Retina (tissue), 1 donor: ENCODE measurements around the gene PILRB.
"Not testable (repeated sequence)": the region's sequence is repeated elsewhere in the genome, so short reads cannot be mapped to it uniquely, and the experiment has no call there.

Experiments
- DNase-seq: peaks from one replicate; pipeline ENCODE4 v3.0.0-alpha.2; 2016

The PILRB gene

DNA sequence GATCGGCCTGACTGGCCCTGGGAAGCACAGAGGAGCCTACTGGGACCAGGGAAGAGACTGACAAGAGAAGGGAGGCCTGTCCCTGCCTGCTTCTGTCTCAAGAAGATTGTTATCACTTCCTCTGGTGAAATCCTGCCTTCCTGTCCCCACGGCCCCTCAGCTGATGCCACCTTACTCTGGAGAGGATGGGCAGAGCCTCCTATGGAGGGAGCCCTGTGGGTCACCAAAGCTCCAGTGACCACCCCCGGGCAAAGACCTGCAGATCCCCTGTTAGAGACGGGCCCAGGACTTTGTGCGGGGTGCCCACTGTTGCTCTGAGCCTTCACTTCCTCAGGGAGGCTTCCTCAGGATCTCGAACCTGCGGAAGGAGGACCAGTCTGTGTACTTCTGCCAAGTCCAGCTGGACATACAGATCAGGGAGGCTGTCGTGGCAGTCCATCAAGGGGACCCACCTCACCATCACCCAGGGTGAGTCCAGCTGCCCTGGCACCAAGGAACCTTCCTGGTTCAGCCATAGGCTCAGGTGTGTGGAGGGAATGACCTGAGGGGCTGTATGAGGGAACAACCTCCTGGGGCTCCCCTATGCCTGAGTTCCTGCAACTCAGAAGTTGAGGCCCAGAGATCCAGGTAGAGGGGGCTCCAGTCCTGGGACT lies 1.4 kb upstream of the PILRB start:
- no peak for DNase-seq

GRCh38 chr7:100357131-100357561 lies 771 bp upstream of the PILRB start:
- DNase-seq: no peak

DNA sequence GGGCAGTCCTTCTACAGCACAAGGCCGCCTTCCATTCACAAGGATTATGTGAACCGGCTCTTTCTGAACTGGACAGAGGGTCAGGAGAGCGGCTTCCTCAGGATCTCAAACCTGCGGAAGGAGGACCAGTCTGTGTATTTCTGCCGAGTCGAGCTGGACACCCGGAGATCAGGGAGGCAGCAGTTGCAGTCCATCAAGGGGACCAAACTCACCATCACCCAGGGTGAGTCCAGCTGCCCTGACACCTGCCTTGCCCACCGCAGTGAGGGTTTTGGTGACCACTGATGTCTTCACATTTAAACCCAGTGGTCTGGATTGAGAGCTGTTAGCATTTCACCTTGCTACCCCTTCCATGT lies 918 bp downstream of the PILRB start:
- no peak for DNase-seq

GRCh38 chr7:100360135-100360854 lies 2.4 kb downstream of the PILRB start:
- no peak for DNase-seq

DNA sequence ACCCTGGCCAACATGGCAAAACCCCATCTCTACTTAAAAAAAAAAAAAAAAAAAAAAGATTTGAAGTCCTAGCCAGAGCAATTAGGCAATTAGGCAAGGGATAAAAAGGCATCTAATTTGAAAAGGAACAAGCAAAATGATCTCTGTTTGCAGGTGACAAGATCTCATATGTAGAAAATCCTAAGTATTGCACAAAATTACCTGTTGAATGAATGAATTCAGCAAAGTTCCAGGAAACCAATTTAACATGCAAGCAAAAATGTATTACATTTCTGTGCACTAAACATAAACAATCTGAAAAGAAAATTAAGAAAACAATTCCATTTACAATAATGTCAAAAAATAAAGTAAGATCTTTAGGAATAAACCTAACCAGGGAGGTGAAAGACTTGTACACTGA lies 5.2 kb downstream of the PILRB start:
- no peak for DNase-seq

GRCh38 chr7:100363797-100364196 lies 5.9 kb downstream of the PILRB start:
- DNase-seq: not testable (repeated sequence)

DNA sequence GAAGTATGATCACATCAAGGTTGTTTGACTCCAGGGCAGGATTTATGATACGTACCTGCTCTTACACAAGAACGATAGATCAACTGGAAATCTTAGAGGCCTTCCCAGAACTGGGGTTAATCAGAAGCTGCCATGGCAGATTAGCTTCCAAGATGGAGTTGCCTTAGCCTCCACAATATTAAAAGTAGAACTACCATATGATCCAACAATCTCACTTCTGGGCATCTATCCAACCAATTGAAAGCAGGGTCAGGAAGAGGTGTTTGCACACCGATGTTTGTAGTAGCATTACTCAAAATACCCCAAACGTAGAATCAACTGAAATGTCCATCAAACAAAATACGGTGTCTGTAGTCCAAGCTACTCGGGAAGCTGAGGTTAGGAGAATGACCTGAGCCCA lies 6.6 kb downstream of the PILRB start:
- no peak for DNase-seq

DNA sequence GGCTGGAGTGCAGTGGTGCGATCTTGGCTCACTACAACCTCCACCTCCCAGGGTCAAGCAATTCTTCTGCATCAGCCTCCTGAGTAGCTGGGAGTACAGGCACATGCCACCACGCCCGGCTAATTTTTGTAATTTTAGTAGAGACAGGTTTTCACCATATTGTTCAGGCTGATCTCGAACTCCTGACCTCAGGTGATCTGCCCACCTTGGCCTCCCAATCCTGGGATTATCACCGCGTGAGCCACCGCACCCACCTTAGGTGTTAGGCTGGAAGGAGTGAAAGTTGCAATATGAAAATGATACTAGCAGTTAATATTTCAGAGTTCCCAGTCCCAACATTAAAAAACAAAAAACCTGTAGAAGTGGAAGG lies 8.1 kb downstream of the PILRB start:
- DNase-seq: not testable (repeated sequence)

GRCh38 chr7:100366411-100367250 lies 8.7 kb downstream of the PILRB start:
- DNase-seq: no peak

DNA sequence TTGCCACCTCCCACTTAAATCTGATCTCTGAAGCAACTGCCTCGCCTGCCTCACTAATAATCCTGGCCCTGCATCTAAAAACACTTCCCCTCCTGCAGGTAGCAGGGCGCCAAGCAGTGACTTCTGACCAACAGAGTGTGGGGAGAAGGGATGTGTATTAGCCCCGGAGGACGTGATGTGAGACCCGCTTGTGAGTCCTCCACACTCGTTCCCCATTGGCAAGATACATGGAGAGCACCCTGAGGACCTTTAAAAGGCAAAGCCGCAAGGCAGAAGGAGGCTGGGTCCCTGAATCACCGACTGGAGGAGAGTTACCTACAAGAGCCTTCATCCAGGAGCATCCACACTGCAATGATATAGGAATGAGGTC lies 9.3 kb downstream of the PILRB start:
- no peak for DNase-seq

- DNase-seq: no peak
Measured at GRCh38 chr7:100367676-100368613, 10.0 kb downstream of the PILRB start.

DNA sequence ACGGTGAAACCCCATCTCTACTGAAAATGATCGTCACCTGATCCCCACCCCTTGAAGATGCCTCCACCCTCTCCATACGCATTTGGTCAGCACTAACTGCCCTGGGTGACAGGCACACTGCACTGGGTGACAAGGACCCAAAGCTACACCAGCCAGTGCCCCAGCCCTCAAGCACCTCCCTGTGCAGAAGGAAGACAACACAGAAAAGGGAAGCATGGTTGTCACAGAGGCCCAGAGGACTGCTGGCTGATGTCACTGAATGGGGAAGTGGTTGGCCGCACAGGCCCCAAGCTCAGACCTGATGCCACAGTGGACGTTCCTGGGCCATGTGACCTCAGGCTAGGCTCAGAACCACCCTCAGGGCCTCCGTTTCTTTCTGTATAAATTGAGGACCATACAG lies 11.2 kb downstream of the PILRB start:
- DNase-seq: no peak

GRCh38 chr7:100370303-100370702 lies 12.4 kb downstream of the PILRB start:
- DNase-seq: no peak

- DNase-seq: no peak
Measured at GRCh38 chr7:100370746-100371145, 12.8 kb downstream of the PILRB start.

GRCh38 chr7:100371561-100372171 lies 13.7 kb downstream of the PILRB start:
- no peak for DNase-seq

- DNase-seq: no peak
Measured at GRCh38 chr7:100372256-100372655, 14.3 kb downstream of the PILRB start.

DNA sequence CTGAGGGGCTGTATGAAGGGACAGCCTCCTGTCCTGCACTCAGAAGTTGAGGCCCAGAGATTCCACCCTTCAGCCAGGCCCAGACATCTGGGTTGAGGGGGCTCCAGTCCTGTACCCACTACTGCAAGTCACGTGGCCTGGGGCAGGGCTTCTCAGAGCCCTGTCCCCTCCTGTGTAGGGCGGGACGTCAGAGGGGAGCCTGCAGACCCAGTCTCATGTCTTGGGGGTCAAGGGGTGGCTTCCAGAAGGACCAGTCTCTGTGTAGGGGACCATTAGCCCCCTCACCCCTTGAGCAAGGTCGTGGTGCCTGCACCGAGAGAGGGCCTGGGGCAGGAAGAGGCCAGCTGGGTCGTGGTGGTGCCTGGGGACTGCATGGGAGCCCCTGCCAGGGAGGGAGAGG lies 14.8 kb downstream of the PILRB start:
- DNase-seq: no peak

- DNase-seq: peak; percentile 39
Measured at GRCh38 chr7:100373261-100373831, 15.4 kb downstream of the PILRB start, which contains the start of gene PILRA. TSS of gene PILRA (plus strand) at chr7:100373487. CDS start at chr7:100373657, 170 bp downstream.

GRCh38 chr7:100373870-100374598 lies 16.1 kb downstream of the PILRB start:
- DNase-seq: not testable (repeated sequence)

DNA sequence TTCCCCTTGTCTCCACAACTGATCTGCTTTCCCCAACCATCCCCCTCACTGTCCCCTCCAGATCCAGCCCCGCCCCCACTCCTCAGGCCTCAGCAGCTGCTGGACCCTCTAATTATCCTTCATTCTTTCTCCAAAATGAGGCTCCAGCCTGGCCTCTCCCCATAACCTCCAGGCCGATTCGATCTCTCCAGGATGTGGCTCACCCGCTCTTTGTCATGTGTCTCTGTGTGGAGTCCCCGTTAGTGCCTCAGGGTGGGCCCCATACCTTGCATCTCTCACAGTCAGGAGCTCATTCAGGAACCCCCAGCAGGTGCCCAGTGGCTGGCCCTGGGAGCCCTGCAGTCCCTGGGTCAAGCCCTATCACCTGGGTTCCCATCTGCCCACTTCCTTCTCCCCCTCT lies 16.7 kb downstream of the PILRB start:
- no peak for DNase-seq

- no peak for DNase-seq
Measured at GRCh38 chr7:100376066-100376465, 18.1 kb downstream of the PILRB start.
